Calu3 (cell line): ENCODE data around the gene NTM. TPM values are rescaled to one million over a fixed set of nuclear protein-coding genes. Genes with fewer than 3 reads are reported as not detected.

Experiments used
- BruUV-seq: library from RNA; stranded (reverse); fragments of 400-500 nt; replicated peaks from 2 replicates; lab custom pipeline; 2021; lab: Mats Ljungman, UMichigan
- CTCF ChIA-PET: fragments of 300-600 bp; sonication (Branson Sonifier 250); formaldehyde crosslinking; loops from one replicate; lab custom pipeline; 2022; ENCODE audit warnings: antibody characterized with exemption; lab: Charles Lee
- DNase-seq: peaks from one replicate; pipeline ENCODE4 v3.0.0; 2022
- H3K27ac Mint-ChIP-seq: one replicate; pipeline ENCODE4 v1.8.0; 2022; ENCODE audit warnings: mixed read lengths; ENCODE audit not compliant: unreplicated experiment
- H3K27me3 Mint-ChIP-seq: one replicate; pipeline ENCODE4 v1.8.0; 2022; ENCODE audit warnings: mixed read lengths; ENCODE audit not compliant: unreplicated experiment
- H3K36me3 Mint-ChIP-seq: one replicate; pipeline ENCODE4 v1.8.0; 2022; ENCODE audit warnings: mild to moderate bottlenecking, moderate library complexity, mixed read lengths; ENCODE audit not compliant: insufficient read depth, unreplicated experiment
- H3K4me1 Mint-ChIP-seq: one replicate; pipeline ENCODE4 v1.8.0; 2022; ENCODE audit warnings: mild to moderate bottlenecking, low read depth, mixed read lengths; ENCODE audit not compliant: unreplicated experiment
- H3K4me3 Mint-ChIP-seq: one replicate; pipeline ENCODE4 v1.8.0; 2022; ENCODE audit warnings: mild to moderate bottlenecking, low read depth, moderate library complexity, mixed read lengths; ENCODE audit not compliant: unreplicated experiment
- H3K9me3 Mint-ChIP-seq: one replicate; pipeline ENCODE4 v1.8.0; 2022; ENCODE audit warnings: low read depth, mixed read lengths; ENCODE audit not compliant: unreplicated experiment
- CTCF ChIP-seq: fragments of 200-600 bp; IDR thresholded peaks from one replicate; pipeline ENCODE4 v1.8.0; 2022; ENCODE audit warnings: antibody characterized with exemption; ENCODE audit not compliant: unreplicated experiment
- intact Hi-C: fragments of 100-400 bp; cut with micrococcal nuclease; formaldehyde crosslinking; loops from one replicate; pipeline ENCODE4 v1.10.0; 2022; ENCODE audit not compliant: unreplicated experiment
- total RNA-seq: library from RNA; stranded (reverse); gene quantifications from 2 replicates; pipeline ENCODE4 v1.2.3, GENCODE V29; 2022

Gene NTM
- total RNA-seq, 1 experiment from 2014 or later = not detected

GRCh38 chr11:131832079-131832478 lies 461.7 kb downstream of the NTM start:
- H3K9me3 Mint-ChIP-seq = peaks cover 3% of the 10 kb centered on the region
- no peaks in the 10 kb centered on the region for H3K4me1 Mint-ChIP-seq
- H3K27me3 Mint-ChIP-seq = no peaks in the 10 kb centered on the region
- no peak for DNase-seq
- H3K4me3 Mint-ChIP-seq = no peak overlapping the region
- BruUV-seq = no TSS peak
- intact Hi-C loops = no loop called here
- CTCF ChIA-PET = no interaction called here
- no peak overlapping the region for H3K27ac Mint-ChIP-seq
- no peaks in the 10 kb centered on the region for H3K36me3 Mint-ChIP-seq
- TF ChIP-seq CTCF = no peak

GRCh38 chr11:131833366-131833765 lies 463.0 kb downstream of the NTM start:
- Mint-ChIP-seq H3K4me3 (no peak overlapping the region), H3K4me1 (no peaks in the 10 kb centered on the region), H3K27me3 (no peaks in the 10 kb centered on the region), H3K27ac (no peak overlapping the region), H3K9me3 (peaks cover 4% of the 10 kb centered on the region), H3K36me3 (no peaks in the 10 kb centered on the region)
- DNase-seq = no peak
- intact Hi-C loops = no loop called here
- TF ChIP-seq CTCF = no peak
- CTCF ChIA-PET = no interaction called here
- BruUV-seq = no TSS peak

GRCh38 chr11:131837562-131837961 lies 467.1 kb downstream of the NTM start:
- Mint-ChIP-seq H3K4me1 (no peaks in the 10 kb centered on the region), H3K27ac (no peak overlapping the region), H3K27me3 (no peaks in the 10 kb centered on the region), H3K4me3 (no peak overlapping the region), H3K36me3 (no peaks in the 10 kb centered on the region), H3K9me3 (peaks cover 19% of the 10 kb centered on the region)
- intact Hi-C loops = no loop called here
- CTCF ChIA-PET = no interaction called here
- DNase-seq = no peak
- TF ChIP-seq CTCF = no peak
- BruUV-seq = no TSS peak

- DNase-seq = no peak
- BruUV-seq = no TSS peak
- H3K36me3 Mint-ChIP-seq = no peaks in the 10 kb centered on the region
- no peak overlapping the region for H3K27ac Mint-ChIP-seq
- CTCF ChIA-PET = no interaction called here
- no peaks in the 10 kb centered on the region for H3K27me3 Mint-ChIP-seq
- peaks cover 19% of the 10 kb centered on the region for H3K9me3 Mint-ChIP-seq
- H3K4me3 Mint-ChIP-seq = no peak overlapping the region
- intact Hi-C loops = no loop called here
- no peaks in the 10 kb centered on the region for H3K4me1 Mint-ChIP-seq
- TF ChIP-seq CTCF = no peak
These were observed 467.6 kb downstream of the NTM start for GRCh38 chr11:131838016-131838415.
